Activated CD8-positive, alpha-beta memory T cell treated with anti-CD3 and anti-CD28 coated beads, Interleukin-2, amount 50 U/mL, for 1 hour (primary cell): ENCODE data around the gene TRIL.

Source experiments
- DNase-seq: peaks from one replicate; pipeline ENCODE4 v3.0.0-alpha.2; 2020; ENCODE audit errors: extremely low read depth

Gene TRIL, protein sequence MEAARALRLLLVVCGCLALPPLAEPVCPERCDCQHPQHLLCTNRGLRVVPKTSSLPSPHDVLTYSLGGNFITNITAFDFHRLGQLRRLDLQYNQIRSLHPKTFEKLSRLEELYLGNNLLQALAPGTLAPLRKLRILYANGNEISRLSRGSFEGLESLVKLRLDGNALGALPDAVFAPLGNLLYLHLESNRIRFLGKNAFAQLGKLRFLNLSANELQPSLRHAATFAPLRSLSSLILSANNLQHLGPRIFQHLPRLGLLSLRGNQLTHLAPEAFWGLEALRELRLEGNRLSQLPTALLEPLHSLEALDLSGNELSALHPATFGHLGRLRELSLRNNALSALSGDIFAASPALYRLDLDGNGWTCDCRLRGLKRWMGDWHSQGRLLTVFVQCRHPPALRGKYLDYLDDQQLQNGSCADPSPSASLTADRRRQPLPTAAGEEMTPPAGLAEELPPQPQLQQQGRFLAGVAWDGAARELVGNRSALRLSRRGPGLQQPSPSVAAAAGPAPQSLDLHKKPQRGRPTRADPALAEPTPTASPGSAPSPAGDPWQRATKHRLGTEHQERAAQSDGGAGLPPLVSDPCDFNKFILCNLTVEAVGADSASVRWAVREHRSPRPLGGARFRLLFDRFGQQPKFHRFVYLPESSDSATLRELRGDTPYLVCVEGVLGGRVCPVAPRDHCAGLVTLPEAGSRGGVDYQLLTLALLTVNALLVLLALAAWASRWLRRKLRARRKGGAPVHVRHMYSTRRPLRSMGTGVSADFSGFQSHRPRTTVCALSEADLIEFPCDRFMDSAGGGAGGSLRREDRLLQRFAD

DNA sequence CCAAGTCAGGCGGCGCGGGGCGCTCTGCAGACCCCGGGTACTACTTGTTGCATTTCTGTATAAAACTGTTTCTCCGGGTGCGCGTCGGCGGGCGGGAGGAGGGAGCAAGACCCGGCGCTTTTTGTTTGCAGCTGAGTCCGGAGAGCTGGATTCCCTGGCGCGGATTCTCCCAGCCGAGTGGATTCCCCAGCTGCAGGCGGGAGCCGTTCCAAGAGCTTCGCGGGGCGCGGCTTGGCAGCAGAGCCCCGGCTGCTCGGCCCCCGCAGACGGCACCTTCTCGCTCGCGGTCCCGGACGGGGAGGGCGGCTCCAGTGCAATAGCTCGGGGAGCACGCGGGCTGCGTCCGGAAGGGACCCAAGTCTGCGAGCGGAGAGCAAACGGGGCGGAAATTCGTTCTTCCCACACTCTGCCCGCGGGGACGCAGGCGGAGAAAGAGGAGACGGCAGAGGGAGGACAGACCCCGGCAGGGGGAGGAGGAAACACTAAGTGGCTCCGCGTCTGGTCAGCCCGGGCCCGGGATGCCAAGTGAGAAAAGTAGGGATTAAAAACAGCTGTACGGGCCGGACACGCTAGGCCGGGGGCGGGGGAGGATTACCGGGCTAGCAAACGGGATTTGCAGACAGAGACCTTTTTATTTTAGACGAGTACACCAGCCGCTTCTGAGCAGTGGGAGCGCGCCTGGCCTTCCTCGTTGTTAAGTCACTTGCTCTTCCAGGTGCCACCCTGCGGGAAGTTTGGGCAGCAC, at the start of gene TRIL:
TSS of gene TRIL (minus strand) at position 96 of the 745 bp plus-strand sequence. CDS start 284 bp downstream, outside the sequence.
- no peak for DNase-seq

DNA sequence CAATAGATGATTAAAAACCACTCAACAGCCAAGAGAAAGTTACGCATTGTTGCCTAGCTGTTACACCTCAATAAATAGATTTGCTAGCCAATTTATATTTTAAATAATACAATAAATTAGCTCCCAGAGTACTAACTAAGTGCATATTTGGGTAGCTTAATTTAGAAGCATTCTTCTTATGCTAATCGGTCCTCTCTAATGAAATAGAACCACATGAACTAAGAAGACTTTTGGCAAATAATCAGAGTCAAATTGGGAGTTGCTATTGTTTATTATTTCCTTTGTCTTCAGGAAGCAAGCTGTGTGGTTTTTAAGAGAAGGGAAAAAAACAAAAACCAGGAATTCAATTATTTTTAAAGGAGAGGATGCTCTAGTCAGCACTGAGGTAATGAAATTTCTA, 49.0 kb upstream of the TRIL start:
- no peak for DNase-seq

DNA sequence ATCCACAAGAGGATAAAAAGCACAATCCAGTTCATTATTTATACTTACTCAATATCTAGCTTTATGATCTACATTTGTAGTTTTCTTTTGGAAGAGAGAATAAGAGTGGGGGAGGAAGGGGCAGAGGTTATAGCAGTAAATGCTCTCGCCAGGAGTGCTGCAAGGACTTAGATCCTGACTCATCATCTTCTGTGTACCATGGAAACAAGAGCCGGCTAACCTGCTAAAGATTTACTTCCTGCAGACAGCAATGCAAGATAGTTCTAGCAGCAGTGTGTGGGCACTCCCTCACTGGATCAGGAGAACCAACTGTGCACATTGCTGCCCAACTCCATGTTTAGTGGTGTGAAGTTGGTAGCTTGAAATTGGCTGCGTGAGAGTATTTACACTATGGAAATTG, 47.7 kb upstream of the TRIL start:
- DNase-seq = no peak

DNA sequence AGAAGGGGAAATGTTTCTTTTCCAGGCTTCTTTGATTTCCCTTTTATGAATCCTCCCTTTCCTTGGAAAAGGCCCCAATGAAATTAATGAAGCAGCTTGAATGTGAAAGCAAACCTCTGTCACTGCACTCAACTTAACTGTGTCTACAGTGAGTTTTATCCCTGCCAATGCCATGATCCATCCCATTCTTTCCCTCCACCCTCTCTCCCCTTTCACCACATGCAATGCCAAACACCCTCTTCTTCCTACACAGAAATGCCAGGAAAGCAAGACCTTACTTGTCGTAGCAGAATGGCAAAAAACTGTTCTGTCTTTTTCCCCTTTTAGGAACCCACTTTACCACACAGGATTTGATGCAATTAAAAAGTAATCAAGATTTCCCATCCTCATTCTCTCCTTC, 47.3 kb upstream of the TRIL start:
- DNase-seq = no peak

GRCh38 chr7:29003703-29004102, 45.6 kb upstream of the TRIL start:
- no peak for DNase-seq

GRCh38 chr7:29000717-29001076, 42.6 kb upstream of the TRIL start:
- no peak for DNase-seq

DNA sequence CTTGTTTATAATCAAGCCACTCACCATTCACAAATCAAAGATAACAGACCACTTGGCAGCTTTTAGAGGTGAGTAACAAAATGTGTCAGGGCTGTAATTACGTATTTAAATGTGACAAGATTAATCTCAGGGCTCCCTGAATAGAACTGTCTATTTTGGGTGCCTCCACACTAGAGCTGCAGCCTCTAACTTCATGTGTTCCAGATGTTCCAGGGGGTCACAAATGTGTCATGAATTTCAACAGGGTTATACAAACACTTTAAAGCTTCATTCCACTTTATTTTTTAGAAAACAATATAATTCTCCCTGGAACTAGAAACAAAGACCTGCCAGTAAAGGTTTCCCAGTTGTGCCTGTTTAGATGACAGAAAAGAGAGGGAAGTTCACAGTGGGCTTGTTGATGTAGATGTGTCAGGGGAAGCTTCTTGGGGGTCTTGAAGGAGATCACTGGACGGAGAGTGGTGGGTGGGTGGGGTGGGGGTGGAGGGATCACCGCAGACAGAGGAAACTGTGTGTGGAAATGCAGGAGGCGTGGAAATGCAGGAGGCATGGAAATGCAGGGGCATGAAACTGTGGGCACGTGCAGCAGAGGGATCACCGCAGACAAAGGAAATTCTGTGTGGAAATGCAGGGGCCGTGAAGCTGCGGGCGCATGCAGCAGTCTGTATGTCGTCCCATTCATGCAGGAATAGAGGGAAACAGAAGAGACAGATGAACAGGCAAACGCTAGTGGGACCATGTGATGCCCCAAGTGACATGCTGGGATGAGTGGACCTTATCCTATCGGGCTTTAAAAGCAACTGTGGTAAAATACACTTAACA, 42.0 kb upstream of the TRIL start:
- DNase-seq = no peak

DNA sequence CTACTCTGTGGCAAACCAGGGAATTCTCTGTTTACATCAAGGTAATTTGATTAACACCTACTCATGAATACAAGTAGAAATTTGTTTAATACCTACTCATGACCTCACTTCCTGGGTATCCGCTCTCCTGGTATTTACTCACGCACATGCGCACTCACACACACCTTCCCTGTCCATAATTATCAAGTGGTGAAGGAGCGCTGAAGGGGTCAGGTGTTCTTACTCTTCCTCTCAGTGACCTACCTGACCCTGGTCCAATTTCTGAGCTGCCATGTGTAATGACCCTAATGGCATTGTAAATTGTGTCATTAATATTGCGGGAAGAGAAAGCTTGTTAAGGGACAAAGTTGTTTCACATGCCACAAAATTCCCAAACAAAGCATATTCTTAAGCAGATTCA, 41.3 kb upstream of the TRIL start:
- DNase-seq = no peak

DNA sequence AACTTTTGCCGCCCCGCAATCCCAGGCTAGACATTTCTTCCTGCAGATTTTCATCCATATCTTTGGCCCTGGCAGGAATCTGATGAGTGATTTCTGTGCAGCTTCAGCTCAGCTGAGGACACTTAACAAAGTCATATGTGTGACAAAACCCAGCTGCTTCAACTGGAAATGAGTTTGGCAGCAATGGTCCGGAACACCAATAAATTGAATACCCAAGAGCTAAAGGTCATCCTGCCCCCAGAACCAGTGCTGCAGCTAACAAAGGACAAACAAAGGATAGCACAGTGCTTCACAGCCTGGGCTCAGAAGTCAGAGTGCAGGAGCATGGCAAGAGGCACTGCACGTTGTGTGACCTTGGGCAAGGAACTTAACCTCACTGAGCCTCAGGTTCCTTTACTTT, 40.0 kb upstream of the TRIL start:
- no peak for DNase-seq

DNA sequence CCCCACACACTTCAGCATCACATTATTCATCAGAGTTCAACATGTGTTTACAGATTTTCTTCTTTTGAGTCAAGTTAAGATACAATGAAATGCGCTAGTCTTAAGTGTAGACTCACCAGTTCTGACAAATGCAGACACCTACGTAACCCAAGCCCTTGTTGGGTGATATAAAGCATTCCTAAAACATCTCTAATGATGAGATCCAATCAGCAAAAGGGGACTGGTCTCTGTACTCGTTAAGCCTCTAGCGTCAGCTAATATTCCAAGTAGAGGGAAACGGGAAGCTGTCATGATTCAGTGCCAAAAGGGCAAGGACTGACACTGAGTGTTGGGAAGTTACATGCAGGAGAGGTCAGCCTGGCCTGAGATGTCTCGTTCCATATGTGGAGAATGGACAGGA, 38.7 kb upstream of the TRIL start:
- DNase-seq = no peak

DNA sequence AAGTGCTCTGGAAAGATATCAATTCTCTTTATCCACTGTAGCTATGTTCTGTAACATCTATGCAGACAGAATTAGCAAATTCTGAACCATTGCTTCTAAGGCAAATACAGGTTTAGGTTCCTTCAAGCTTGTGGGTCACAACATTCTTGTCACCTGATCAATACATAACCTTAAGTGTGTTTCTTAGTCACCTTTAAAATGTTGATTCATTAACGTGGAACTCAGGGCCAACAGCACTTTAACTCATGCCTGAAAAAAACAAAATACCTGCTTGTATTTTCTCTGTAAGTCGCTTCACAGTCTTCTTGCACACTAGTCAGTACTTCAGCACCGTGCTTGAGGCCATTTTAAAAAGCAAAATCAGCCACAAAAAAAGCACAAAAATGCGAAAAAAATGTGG, 35.2 kb upstream of the TRIL start:
- DNase-seq = no peak

DNA sequence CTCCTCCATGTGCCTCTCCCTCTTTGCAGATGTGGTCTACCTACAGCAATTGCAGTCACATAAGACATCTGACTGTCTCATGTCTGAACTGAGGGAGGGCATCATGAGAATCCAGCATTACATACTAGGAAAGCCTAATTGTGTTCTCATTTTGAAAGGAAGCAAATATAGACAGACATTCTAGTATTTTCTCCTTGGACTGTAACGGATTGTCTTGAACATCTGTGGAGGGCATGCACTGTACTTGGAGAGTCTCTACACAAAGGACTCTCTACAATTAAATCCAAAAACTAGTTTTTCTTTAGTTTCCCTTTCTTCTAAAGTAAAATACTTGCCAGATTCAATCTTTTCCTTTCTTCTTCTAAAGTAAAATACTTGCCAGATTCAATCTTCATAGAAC, 34.7 kb upstream of the TRIL start:
- no peak for DNase-seq

GRCh38 chr7:28990200-28990960, 32.2 kb upstream of the TRIL start:
- no peak for DNase-seq

GRCh38 chr7:28989211-28989980, 31.3 kb upstream of the TRIL start:
- no peak for DNase-seq

GRCh38 chr7:28988810-28989209, 30.7 kb upstream of the TRIL start:
- no peak for DNase-seq

DNA sequence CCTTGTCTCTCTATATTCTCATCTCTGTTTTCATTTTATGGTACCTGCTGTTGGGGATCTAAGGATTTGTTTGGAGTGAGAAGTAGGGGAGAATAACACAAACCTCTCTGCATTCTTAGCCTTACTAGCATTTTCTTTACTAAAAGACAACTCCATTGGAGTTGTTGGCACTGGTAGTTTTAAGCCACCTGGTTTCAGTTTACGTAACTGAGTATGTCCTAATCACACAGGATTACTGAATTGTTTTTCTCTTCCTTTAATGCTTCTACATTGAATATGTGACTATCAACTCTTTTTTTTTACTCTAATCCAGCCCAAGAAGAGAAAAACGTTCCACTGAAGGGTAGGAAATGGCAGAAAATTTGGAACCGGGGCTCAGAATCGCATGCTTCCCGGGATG, 30.0 kb upstream of the TRIL start:
- DNase-seq = no peak

- DNase-seq = no peak
Measured at GRCh38 chr7:28986765-28987110, 28.6 kb upstream of the TRIL start.

GRCh38 chr7:28986028-28986764, 28.1 kb upstream of the TRIL start:
- no peak for DNase-seq

DNA sequence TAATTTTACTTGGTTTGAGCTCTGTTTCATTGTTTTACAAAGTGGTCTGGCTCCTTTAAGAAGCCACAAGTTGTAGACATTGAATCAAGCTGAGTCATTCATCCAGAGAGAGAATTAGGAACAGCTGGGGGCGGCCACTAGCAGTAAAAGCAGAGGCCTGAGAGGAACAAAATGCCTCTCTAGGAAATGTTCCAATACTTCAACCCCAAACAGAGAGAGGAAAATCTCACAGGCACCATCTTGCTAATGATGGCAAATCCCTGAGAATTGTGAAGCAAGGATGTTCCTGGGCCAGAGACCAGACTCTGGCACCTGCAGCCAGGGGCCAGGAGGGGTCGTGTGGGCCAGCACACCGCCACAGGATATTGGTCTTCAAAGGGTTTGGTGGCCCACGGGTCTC, 26.5 kb upstream of the TRIL start:
- DNase-seq = no peak

DNA sequence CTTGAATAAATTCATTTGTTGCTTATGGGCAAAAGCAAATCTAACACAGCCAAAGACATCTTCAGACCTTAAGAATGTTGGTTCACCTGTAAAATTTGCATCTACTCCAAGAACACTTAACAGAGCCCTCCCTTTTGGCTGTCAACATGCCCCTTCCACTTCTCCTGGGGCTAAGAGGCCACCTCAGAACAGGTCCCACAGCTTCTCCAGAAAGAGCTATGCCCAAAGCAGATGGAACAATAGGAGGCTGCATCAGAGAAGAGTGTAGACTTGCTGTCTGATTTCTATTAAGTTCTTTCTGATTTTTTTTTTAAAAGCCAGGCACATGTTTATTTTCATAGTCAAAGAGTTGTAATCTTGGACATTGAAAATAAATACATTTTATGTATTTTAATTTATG, 26.1 kb upstream of the TRIL start:
- DNase-seq = no peak
